Caco-2 (cell line): ENCODE results near the gene EDN1. TPM values are rescaled to one million over a fixed set of nuclear protein-coding genes. Genes with fewer than 3 reads are reported as not detected.

Experiments used
- BruUV-seq: library from RNA; stranded (reverse); fragments of 400-500 nt; replicated peaks from 2 replicates; lab custom pipeline; 2021; lab: Mats Ljungman, UMichigan
- CTCF ChIA-PET: fragments of 300-600 bp; sonication (Branson Sonifier 250); formaldehyde crosslinking; loops from one replicate; lab custom pipeline; 2022; ENCODE audit warnings: antibody characterized with exemption; lab: Charles Lee
- POLR2A ChIA-PET: fragments of 300-600 bp; sonication (Branson Sonifier 250); formaldehyde crosslinking; loops from one replicate; lab custom pipeline; 2022; ENCODE audit warnings: antibody characterized with exemption; lab: Charles Lee
- DNase-seq, 2 experiments: peaks; one replicate each; pipeline versions ENCODE4 v3.0.0 to v3.0.0-alpha.2; 2020 to 2022
- H3K27me3 ChIP-seq: replicated peaks from 2 replicates; pipeline ENCODE4 v1.6.0; 2011; ENCODE audit warnings: low read length; ENCODE audit not compliant: control insufficient read depth, insufficient read depth
- H3K36me3 ChIP-seq: 2 replicates; pipeline ENCODE4 v1.5.1; 2011; ENCODE audit warnings: low read length; ENCODE audit not compliant: control insufficient read depth, insufficient read depth
- H3K4me1 ChIP-seq: fragments of 250-450 bp; sonication (Bioruptor Pico); 2 replicates; pipeline ENCODE4 v1.5.1; 2020; ENCODE audit warnings: mild to moderate bottlenecking
- H3K4me3 ChIP-seq: 2 replicates; pipeline ENCODE4 v1.5.1; 2011; ENCODE audit warnings: low read depth, mild to moderate bottlenecking, control low read depth, low read length
- H3K9me3 ChIP-seq: fragments of 250-450 bp; sonication (Bioruptor Pico); 2 replicates; pipeline ENCODE4 v1.5.1; 2020; ENCODE audit warnings: mild to moderate bottlenecking, moderate library complexity
- H3K27ac Mint-ChIP-seq: one replicate; pipeline ENCODE4 v1.8.0; 2022; ENCODE audit warnings: mixed read lengths; ENCODE audit not compliant: unreplicated experiment
- H3K27me3 Mint-ChIP-seq: one replicate; pipeline ENCODE4 v1.8.0; 2022; ENCODE audit warnings: mixed read lengths; ENCODE audit not compliant: insufficient read depth, unreplicated experiment
- H3K36me3 Mint-ChIP-seq: one replicate; pipeline ENCODE4 v1.8.0; 2022; ENCODE audit warnings: mild to moderate bottlenecking, mixed read lengths; ENCODE audit not compliant: insufficient read depth, unreplicated experiment
- H3K4me1 Mint-ChIP-seq: one replicate; pipeline ENCODE4 v1.8.0; 2022; ENCODE audit warnings: low read depth, mixed read lengths; ENCODE audit not compliant: unreplicated experiment
- H3K4me3 Mint-ChIP-seq: one replicate; pipeline ENCODE4 v1.8.0; 2022; ENCODE audit warnings: mild to moderate bottlenecking, moderate library complexity, mixed read lengths; ENCODE audit not compliant: unreplicated experiment
- H3K9me3 Mint-ChIP-seq: one replicate; pipeline ENCODE4 v1.8.0; 2022; ENCODE audit warnings: mixed read lengths; ENCODE audit not compliant: unreplicated experiment
- intact Hi-C: fragments of 100-400 bp; cut with micrococcal nuclease; formaldehyde crosslinking; loops from one replicate; pipeline ENCODE4 v1.10.0; 2022; ENCODE audit not compliant: unreplicated experiment
- total RNA-seq: library from RNA; stranded (reverse); gene quantifications from 2 replicates; pipeline ENCODE4 v1.2.3, GENCODE V29; 2022
- TF ChIP-seq, protein P1 (sequence below), 2 experiments: fragments of 200-600 bp in 1 of 2; IDR thresholded peaks; 1 replicate in 1 of 2; 2 replicates in 1 of 2; pipeline versions ENCODE4 v1.5.1 to v1.8.0; 2011 to 2022; ENCODE audit warnings: antibody characterized with exemption in 1 of 2, control low read depth in 1 of 2, inconsistent platforms in 1 of 2, low read depth in 1 of 2, low read length in 1 of 2, mild to moderate bottlenecking in 1 of 2, moderate library complexity in 1 of 2; ENCODE audit not compliant: insufficient read depth in 1 of 2, severe bottlenecking in 1 of 2, unreplicated experiment in 1 of 2

Gene EDN1
- total RNA-seq, 1 experiment from 2014 or later, result 14.0 TPM

DNA sequence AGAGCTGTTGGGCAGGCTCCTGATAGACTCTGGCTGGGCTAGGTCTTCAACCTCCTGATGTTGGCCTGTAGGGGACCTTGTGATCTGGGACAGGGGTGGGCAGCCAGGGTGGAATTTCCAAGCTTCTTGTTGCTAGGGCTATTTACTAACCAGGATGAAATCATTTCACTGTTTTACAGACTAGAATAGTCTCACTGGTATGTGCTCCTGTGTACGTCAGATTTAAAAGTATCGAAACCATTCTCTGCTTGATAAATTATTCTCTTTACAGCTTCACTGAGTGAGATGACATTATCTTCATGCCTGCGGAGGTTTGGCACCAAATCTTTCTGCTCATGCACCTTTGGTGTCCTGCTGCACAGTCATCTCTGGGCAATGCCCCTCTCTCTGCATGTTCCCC lies 10.9 kb downstream of the EDN1 start:
- Mint-ChIP-seq H3K4me1 (peaks cover 21% of the 10 kb centered on the region), H3K27me3 (no peaks in the 10 kb centered on the region), H3K9me3 (peaks cover 9% of the 10 kb centered on the region), H3K4me3 (no peak overlapping the region), H3K27ac (no peak overlapping the region), H3K36me3 (peaks cover 34% of the 10 kb centered on the region)
- H3K4me1 ChIP-seq, result peaks cover 27% of the 10 kb centered on the region
- no TSS peak for BruUV-seq
- intact Hi-C loops, result no loop called here
- no peaks in the 10 kb centered on the region for H3K9me3 ChIP-seq
- no peaks in the 10 kb centered on the region for H3K27me3 ChIP-seq
- ChIA-PET POLR2A (no interaction called here), CTCF (interaction anchor here (0.6 kb wide), 1 partner anchor 23 kb away, joined by 4 read pairs; no protein-coding TSS in a partner anchor)
- TF ChIP-seq, protein P1, sequence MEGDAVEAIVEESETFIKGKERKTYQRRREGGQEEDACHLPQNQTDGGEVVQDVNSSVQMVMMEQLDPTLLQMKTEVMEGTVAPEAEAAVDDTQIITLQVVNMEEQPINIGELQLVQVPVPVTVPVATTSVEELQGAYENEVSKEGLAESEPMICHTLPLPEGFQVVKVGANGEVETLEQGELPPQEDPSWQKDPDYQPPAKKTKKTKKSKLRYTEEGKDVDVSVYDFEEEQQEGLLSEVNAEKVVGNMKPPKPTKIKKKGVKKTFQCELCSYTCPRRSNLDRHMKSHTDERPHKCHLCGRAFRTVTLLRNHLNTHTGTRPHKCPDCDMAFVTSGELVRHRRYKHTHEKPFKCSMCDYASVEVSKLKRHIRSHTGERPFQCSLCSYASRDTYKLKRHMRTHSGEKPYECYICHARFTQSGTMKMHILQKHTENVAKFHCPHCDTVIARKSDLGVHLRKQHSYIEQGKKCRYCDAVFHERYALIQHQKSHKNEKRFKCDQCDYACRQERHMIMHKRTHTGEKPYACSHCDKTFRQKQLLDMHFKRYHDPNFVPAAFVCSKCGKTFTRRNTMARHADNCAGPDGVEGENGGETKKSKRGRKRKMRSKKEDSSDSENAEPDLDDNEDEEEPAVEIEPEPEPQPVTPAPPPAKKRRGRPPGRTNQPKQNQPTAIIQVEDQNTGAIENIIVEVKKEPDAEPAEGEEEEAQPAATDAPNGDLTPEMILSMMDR (IDR thresholded peaks at IDR 0.05; ENCODE audit: insufficient read depth in 1 of 2, low read depth in 1 of 2, low read length in 1 of 2, severe bottlenecking in 1 of 2, unreplicated experiment in 1 of 2), result no peak
- DNase-seq, result no peak
- no peaks in the 10 kb centered on the region for H3K36me3 ChIP-seq
- no peak overlapping the region for H3K4me3 ChIP-seq

DNA sequence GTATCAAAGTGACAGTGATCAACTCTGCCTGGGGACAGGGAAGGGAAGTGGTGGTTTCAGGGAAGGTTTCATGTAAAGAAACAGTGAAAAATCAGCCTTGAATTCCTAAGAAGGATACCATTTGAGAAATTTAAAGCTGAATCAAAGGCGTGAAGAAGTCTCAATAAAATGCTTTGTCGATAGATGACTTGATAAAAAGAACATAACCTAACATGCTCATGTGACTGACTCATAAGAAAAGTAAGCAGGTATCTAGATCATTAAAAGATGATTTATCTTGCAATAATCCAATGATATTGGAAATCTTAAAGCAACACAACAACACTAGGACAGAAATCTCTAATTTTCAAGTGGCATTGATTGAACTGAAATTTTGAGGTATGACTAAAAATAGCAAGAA lies 14.3 kb downstream of the EDN1 start:
- Histone ChIP-seq H3K36me3 (no peaks in the 10 kb centered on the region), H3K4me1 (no peaks in the 10 kb centered on the region), H3K4me3 (no peak overlapping the region), H3K9me3 (no peaks in the 10 kb centered on the region), H3K27me3 (no peaks in the 10 kb centered on the region)
- no peak for DNase-seq
- Mint-ChIP-seq H3K9me3 (peaks cover 9% of the 10 kb centered on the region), H3K27ac (no peak overlapping the region), H3K4me1 (no peaks in the 10 kb centered on the region), H3K27me3 (no peaks in the 10 kb centered on the region), H3K4me3 (no peak overlapping the region), H3K36me3 (peaks cover 9% of the 10 kb centered on the region)
- ChIA-PET CTCF (no interaction called here), POLR2A (no interaction called here)
- intact Hi-C loops, result no loop called here
- no TSS peak for BruUV-seq
- TF ChIP-seq, protein P1 (IDR thresholded peaks at IDR 0.05; ENCODE audit: insufficient read depth in 1 of 2, low read depth in 1 of 2, low read length in 1 of 2, severe bottlenecking in 1 of 2, unreplicated experiment in 1 of 2), result no peak

DNA sequence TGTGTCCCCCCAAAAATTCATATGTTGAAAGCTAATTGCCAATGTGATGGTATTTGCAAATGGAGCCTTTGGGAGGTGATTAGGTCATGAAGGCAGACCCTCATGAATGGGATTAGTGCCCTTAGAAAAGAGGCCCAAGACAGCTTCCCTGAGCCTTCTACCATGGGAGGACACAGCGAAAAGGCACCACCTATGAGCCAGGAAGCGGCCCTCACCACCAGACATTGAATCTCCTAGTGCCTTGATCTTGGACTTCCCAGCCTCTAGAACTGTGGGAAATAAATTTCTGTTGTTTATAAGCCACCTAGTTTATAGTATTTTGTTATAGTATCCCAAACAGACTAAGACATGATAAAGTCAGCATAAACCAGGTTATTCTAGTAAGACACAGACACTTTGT lies 18.9 kb downstream of the EDN1 start:
- no peaks in the 10 kb centered on the region for H3K27me3 Mint-ChIP-seq
- Histone ChIP-seq H3K9me3 (no peaks in the 10 kb centered on the region), H3K36me3 (no peaks in the 10 kb centered on the region), H3K4me3 (no peak overlapping the region), H3K27me3 (no peaks in the 10 kb centered on the region), H3K4me1 (no peaks in the 10 kb centered on the region)
- H3K4me3 Mint-ChIP-seq, result no peak overlapping the region
- H3K27ac Mint-ChIP-seq, result no peak overlapping the region
- H3K9me3 Mint-ChIP-seq, result no peaks in the 10 kb centered on the region
- no TSS peak for BruUV-seq
- POLR2A ChIA-PET, result no interaction called here
- intact Hi-C loops, result no loop called here
- no peaks in the 10 kb centered on the region for H3K4me1 Mint-ChIP-seq
- CTCF ChIA-PET, result no interaction called here
- no peaks in the 10 kb centered on the region for H3K36me3 Mint-ChIP-seq
- TF ChIP-seq, protein P1 (IDR thresholded peaks at IDR 0.05; ENCODE audit: insufficient read depth in 1 of 2, low read depth in 1 of 2, low read length in 1 of 2, severe bottlenecking in 1 of 2, unreplicated experiment in 1 of 2), result no peak
- DNase-seq, result no peak
